Kidney epithelial cell (primary cell): Measurements from ENCODE around the gene ANKH. TPM values are rescaled to one million over a fixed set of nuclear protein-coding genes. Genes with fewer than 3 reads are reported as not detected.
"Not testable (repeated sequence)": the region's sequence is repeated elsewhere in the genome, so short reads cannot be mapped to it uniquely, and the experiment has no call there.

Source experiments
- DNase-seq: peaks from one replicate; pipeline ENCODE4 v3.0.0-alpha.2; 2010; ENCODE audit warnings: low read depth
- H3K27me3 ChIP-seq: 2 replicates; pipeline ENCODE4 v1.6.0; 2011; ENCODE audit warnings: low read length; ENCODE audit not compliant: control insufficient read depth, insufficient read depth
- H3K36me3 ChIP-seq: 2 replicates; pipeline ENCODE4 v1.5.1; 2011; ENCODE audit warnings: low read length; ENCODE audit not compliant: control insufficient read depth, insufficient read depth
- H3K4me3 ChIP-seq: 2 replicates; pipeline ENCODE4 v1.5.1; 2011; ENCODE audit warnings: low read depth, mild to moderate bottlenecking, control low read depth, low read length
- CTCF ChIP-seq: IDR thresholded peaks from 2 replicates; pipeline ENCODE4 v1.5.1; 2011; ENCODE audit warnings: mild to moderate bottlenecking, moderate library complexity, low read length, control low read depth, inconsistent platforms; ENCODE audit not compliant: insufficient read depth, poor library complexity, severe bottlenecking
- total RNA-seq: library from RNA; depleted of rRNA; stranded (reverse); fragments of >200 nt; gene quantifications from 2 replicates; pipeline ENCODE4 v1.2.3, GENCODE V29; 2015

The ANKH gene
- total RNA-seq, 1 donor from 2014 or later, result 15.8 TPM

- Histone ChIP-seq H3K4me3 (no peak overlapping the region), H3K36me3 (no peaks in the 10 kb centered on the region)
These were observed 10.2 kb upstream of the ANKH start for GRCh38 chr5:14881826-14882225.

GRCh38 chr5:14880688-14881087, 9.1 kb upstream of the ANKH start:
- H3K27me3 ChIP-seq, result no peaks in the 10 kb centered on the region
- TF ChIP-seq CTCF, result no peak
- no peaks in the 10 kb centered on the region for H3K36me3 ChIP-seq
- no peak for DNase-seq
- no peak overlapping the region for H3K4me3 ChIP-seq

More at GRCh38 chr5:14881826-14882225, 10.2 kb upstream of the ANKH start:
- no peak for DNase-seq
- no peak for TF ChIP-seq CTCF
- no peaks in the 10 kb centered on the region for H3K27me3 ChIP-seq

GRCh38 chr5:14879937-14880589, 8.5 kb upstream of the ANKH start:
- no peaks in the 10 kb centered on the region for H3K36me3 ChIP-seq
- DNase-seq, result peak; percentile 12
- H3K4me3 ChIP-seq, result no peak overlapping the region
- H3K27me3 ChIP-seq, result no peaks in the 10 kb centered on the region
- TF ChIP-seq CTCF, result no peak

- Histone ChIP-seq H3K27me3 (no peaks in the 10 kb centered on the region), H3K4me3 (no peak overlapping the region), H3K36me3 (no peaks in the 10 kb centered on the region)
- no peak for TF ChIP-seq CTCF
- DNase-seq, result no peak
These were observed 7.8 kb upstream of the ANKH start for GRCh38 chr5:14879393-14879792.

GRCh38 chr5:14878192-14878591, 6.6 kb upstream of the ANKH start:
- H3K4me3 ChIP-seq, H3K36me3 ChIP-seq, H3K27me3 ChIP-seq, DNase-seq: not testable (repeated sequence)

GRCh38 chr5:14876095-14876494, 4.5 kb upstream of the ANKH start:
- H3K36me3 ChIP-seq, result no peaks in the 10 kb centered on the region
- no peak for TF ChIP-seq CTCF
- no peaks in the 10 kb centered on the region for H3K27me3 ChIP-seq
- no peak overlapping the region for H3K4me3 ChIP-seq
- no peak for DNase-seq
